ENCODE measurements around the gene RNF157. TPM values are rescaled to one million over a fixed set of nuclear protein-coding genes. Genes with fewer than 3 reads are reported as not detected.
A peak's percentile ranks its signal among the peaks of the same experiment; 100 is the strongest.

Gene RNF157
- total RNA-seq, 1 donor from 2014 or later, result 28.0 TPM

DNA sequence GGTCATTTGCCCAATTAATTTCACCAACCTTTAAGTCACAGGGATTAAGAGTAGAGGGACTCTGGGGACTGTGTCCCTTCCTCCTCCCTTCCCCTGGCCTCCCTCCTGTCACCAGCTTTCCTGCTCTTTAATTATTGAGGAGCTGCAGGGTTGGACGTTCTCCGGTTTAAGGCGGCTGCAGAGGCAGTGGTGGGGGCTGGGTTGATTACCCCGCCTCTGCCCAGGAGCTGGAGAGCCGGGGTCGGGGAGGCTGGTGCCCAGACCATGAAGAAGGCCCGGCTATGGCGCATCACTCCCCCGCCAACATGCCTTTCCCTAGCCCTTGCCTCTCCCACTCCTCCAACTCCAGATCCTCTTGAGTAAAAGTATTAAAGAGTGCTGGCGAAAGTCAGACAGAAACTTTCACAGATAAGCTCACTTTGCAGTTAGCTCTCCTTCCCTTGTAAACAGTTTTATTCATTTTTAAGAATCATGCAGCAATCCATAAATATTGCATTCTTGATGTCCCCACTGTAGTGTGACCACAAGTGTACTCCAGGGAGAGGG, 98.2 kb downstream of the RNF157 start:
- DNase-seq (ENCODE audit: low spot score), result no peak

DNA sequence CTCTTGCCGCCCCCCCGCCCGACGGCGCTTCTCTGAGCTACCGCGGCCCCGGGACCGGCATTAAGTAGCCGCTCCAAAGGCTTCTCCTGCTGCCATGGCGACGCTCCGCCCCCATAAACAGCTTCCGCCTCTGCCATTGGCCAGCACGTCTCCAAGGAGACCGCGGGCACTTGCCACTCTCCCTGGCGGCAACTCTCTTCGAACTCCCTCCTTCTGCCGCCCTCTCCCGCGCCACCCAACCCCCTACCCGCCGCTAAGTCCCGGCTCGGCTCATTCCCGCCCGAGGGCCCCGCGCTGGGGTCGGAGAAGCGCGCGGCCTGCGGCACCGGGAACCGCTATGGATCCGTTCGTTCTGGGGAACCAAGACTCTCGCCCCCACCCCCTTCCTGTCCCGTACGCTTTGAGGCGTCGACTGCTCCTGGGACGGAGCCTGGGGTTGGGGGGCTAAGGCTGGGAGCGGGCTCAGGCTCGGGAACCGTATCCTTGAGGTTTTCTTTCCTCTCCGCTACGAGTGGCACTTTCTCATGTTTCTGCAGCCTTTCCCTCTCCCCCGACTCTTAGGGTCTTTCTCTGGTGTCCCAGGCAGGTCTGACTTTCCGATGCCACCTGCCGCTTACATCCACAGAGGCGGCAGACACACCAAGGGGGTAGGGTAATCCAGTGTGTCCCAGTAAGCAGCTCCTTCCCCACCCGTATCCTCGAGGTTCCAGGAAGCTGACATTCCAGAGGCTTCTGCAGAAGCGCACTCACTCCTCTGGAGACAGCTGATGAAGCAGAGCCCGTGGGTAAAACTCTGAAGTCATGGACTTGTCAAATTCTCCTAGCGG, 98.9 kb downstream of the RNF157 start, which contains the start of gene FOXJ1:
FOXJ1 (minus strand) TSS at position 34 of the 827 bp plus-strand sequence. CDS start 850 bp downstream, outside the sequence.
- DNase-seq (ENCODE audit: low spot score), result peak; percentile 94

DNA sequence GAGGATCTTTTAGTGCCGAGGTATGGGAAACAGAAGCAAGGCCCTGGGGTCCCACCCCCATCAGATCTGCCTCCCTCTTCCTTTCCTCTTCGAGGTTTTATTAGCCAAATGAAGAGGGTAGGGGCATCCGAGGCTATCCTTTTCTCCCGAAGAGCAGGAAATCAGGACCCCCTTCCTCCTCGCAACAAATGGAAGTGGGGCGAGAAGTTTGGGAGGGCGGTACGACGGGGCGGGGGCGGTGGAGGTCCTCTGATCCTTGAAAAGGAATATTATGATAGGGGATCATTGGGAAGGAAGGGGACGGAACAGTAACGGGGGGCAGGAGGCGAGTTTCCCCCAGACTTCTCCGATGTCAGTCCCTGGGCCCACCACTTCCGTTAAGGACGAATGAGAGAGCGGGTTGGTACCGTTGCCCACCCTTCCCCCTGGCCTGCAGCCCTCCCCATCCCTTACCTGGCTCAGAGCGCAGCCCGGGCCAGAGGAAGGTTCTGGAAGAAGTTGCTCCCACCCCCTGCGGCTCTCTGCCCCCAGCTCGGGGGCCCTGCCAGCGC, 99.6 kb downstream of the RNF157 start:
- no peak for DNase-seq (ENCODE audit: low spot score)

DNA sequence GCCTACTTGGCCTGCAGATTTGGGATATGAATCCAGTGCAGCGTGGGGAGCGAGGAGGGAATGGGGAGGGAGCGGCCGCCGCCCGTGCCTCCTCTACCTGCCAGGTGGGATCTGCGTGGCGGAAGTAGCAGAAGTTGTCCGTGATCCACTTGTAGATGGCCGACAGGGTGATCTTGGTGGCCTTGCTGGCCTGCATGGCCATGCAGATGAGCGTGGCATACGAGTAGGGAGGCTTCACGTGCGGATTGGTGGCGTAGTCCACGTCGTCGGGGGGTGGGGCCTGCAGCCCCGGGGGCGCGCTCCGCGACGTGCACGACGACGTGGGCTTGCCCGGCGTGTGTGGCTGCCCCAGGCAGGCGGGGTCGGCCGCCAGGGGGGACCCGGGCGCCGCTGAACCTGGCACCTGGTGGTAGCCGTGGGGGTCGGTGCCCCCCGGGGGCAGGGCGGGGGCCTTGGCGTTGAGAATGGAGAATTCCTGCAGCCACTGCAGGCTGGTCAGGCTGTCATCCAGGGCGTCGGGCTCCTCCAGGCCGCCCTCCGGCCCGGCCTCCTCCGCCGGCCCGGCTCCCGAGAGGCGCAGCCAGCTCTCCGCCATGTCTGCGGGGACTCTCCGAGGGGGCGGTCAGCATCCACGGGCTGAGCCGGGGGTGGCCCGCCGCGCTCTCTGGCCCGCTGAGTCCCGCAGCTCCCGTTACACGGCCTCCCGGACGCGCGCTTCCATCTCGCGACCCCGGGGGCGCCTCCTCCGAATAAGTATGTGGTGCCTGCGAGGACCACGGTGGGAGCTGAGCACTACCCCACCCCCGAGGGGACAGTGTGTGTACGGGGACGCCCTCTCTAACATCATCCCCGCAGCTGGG, 100.3 kb downstream of the RNF157 start:
- DNase-seq (ENCODE audit: low spot score), result no peak

DNA sequence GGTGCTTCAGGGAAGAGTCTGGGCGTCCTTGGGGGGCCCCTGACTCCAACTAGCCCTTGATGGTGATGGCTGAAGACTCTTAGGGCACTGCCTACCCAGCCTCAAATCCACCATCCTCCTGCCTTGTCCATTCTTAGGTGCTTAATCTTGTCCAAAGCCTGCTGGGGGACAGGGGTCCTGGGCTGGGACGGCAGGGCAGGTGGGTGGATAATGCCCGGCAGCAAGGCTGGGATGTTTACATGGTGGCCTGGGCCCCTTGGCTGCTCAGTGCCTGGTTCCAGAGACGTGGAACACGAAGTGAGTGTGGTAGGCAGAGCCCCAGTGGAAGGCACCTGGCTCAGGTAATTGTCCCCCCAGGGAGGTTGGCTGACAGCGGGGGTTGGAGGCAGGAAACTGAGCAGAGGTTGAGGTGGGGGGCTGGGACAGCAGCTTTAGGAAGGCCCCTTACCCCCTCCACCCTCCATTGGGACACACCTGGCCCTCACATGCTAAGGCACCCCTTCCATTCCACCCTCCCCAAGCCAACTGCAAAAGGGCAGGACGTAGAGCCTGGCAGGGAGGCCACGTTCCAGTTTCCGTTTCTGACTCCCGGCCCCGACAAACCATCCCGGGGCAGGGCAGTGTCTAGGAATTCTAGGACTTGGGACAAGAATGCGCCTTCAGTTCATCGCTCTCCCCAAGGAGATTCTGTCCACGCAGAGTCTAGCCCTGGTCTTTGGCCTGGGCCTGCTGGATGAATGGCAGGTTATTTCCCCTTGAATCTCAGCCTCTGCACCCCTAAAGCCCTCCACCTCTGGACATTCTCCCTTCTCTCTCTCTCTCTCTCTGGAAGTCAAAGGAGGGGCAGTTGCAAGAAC, 101.2 kb downstream of the RNF157 start:
- DNase-seq (ENCODE audit: low spot score), result no peak

DNA sequence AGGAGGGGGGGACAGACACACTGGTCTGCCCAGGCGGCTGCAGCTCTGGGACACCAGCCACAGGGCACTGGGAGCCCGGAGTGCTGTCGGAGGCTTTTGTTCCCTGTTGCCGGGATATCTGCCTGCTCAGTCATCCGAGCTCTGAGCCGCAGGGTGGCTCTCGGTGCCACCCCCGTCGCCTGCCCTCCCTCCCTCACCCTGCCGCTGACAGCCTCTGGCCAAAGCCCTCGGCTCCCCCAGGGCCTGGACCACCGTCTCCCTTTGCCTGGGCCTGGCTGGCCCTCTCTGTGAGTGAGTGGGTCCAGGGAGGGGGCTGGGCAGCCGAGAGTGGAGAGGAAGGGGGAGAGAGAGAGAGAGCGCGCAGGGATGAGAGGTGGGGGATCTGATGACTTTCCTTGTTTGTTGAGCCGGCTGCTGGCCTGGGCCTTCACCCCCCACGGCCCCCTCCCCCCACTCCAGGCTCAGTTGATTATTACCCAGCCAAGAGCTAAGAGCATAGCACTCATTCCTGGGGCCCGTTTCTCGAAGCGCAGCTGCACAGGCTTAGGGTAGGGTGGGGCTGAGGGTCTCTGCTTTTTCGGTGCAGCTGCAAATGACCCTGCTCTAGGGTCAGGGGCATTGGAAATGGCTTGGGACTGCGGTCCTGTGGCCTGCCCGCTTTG, 101.9 kb downstream of the RNF157 start:
- no peak for DNase-seq (ENCODE audit: low spot score)

DNA sequence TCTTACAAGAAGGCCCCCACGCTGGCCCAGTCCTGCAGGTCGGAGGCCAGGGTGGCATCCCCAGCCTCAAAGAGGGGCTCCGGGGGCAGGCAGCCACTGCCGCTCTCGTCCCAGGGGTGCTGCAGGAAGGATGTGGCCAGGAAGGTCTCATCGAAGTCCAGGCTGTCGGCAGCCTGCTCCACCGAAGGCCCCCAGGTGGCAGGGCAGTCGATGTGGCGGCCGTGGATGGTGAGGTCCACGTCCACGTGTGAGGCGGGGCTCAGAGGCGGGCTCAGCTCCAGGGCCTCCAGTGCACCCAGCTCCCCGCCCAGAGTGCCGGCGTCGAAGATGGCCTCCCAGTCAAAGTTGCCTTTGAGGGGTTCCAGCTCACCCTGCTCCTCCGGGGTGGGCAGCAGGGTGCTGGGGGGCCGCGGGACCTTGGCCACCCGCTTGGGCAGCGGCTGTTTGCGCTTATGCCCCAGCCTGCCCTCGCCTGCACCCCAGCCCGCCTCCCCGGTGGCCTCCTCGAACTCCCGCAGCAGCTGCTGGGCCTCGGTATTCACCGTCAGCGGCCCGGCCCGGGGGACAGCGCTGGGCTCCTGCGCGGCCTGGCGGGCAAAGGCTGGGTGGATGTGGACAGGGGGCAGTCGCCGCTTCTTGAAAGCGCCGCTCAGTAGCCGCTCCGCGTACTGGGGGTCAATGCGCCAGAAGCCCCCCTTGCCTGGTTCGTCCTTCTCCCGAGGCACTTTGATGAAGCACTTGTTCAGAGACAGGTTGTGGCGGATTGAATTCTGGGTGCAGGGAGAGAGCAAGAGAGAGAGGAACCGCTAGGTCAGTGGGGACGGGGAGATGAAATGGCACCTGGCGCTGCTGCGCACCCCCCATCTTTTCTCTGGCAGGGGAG, 102.7 kb downstream of the RNF157 start:
- no peak for DNase-seq (ENCODE audit: low spot score)

DNA sequence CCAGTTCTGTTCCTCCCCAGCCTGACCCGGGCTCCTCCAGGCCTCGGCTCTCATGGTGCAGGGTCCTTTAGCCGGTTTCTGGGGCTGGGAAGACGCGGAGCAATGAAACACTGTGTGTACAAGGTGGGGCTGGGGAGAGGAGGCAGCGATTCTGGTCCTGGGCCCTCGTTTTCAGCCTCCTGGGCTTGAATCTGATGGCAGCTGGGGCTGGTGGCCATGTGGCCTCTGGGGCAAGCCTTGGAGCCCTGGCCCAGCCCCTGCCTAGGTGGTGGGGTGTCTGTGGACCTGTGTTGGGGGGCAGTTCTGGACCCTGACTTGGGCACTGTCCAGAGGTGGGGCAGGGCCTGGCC, 103.3 kb downstream of the RNF157 start:
- no peak for DNase-seq (ENCODE audit: low spot score)

DNA sequence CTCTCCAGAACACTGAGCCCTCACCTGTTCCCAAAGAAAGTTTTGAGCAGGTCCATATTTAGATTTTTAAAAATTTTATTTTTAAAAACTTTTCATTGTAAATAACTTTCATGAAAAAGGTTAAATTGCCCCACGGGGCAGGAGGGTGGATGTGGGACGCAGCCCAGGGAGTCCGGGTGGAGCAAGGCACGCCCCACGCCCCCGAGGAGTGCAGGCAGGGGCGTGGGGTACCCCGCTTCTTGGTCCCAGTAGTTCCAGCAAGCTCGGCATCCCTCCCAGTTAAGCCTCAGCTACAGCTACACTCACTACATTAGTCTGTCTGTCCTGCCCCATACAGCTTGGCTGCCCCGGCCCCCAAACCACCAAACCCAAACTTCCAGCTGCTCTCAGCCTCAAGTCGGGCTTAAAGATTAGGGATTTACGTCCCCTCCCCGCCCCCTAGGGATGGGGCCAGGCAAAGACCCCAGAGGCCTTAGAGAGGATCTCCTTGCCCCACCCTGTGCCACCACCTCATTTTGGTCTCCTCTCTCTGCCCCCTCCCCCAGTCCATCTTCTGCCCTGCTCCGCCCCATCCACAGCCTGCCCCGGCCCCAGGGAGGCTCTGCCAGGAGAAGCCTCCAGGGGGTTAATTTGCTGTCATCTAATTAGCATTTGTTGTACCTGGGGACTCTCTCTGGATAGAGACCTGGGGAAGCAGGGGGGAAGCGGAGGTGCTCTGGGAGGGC, 103.9 kb downstream of the RNF157 start:
- DNase-seq (ENCODE audit: low spot score), result no peak

DNA sequence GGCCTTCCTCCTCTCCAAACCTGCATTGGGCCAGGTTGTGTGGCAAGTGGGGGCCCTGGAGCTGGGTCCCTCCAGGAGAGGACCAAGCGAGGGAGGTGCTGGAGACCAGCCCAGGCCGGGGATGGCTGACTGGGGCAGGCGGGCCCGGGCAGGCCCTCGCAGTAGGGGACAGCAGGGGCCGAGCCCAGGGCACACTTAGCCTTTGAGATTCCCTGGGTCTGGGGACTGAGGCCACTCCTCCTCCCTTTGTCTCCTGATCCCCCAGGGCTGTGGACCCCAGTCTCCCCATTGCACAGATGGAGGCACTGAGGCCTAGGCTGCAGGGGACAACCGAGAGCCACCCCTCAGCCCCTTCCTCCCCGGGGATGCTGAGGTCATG, 104.5 kb downstream of the RNF157 start:
- no peak for DNase-seq (ENCODE audit: low spot score)

DNA sequence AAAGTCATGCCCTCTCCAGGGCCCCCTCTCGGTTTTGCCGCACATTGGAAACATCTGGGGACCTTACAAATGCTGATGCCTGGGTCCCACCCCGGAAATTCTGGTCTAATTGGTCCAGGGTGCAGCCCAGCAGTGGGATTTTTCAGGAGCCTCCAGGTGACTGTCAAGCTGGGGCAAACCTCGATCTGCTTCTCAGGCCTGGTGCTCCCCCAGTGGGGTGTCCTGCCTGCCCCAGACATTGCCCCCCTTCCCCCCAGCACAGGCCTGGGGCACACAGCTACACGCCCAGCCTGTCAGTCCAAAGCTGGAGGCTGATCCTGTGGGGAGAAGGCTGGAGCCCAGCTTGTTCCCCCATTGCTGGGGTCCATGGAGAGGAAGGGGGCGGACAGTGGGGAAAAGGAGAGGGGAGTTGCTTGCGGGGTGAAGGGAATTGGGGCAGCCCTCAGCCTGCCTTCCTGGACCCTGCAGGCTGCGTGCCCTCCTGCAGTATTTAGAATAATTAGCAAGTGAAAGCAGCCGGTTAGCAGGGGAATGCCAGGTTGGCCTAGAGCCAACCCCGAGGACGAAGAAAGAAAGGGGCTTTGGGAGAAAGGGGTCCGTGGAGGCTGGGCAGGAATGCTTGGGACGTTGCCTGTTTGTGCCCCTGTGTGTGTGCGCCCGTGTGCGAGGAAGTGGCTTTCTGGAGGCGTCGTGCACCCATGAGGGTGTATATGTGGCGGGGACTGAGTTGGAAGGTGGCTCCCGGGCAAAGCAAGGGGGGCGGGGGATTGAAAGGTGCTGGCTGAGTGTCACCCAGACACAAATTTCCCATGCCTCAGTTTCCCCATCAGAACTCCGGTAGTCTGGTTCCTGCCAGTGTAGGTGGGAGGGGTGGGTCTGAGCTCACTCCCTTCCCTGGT, 105.1 kb downstream of the RNF157 start:
- DNase-seq (ENCODE audit: low spot score), result no peak

DNA sequence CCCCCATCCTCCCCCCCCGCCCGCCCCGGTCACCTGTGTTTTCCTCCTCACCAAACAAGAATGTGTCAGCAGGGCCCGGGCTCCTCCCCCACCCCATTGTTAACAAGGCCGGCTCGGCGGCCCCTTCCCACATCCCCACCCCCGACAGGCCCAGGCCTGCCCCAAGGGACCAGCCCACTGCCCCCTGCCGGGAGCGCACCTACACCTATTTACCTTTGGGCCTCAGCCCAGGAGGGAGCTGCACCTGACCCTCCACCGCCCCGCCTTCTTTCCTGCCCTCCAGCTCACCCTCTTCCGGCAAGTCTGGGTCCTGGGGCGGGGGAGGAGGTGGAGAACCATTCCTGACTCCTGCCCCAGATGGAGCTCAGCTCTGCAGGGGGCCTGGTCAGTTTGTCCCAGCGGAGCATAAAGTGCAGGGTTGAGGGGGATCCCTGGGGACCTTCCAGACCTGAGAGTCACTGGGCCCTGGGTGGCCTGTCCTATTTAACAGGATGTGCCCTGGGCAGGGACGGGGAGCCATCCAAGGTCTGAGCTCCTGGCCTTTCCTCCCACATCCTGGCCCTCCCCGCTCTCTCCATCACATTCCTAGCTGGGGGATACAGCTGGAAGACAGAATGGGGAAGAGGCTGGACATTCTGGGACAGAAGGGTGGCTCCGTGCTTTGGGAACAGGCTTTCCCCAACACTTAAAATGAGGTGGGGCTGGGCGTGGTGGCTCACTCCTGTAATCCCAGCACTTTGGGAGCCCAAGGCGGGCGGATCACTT, 107.5 kb downstream of the RNF157 start:
- no peak for DNase-seq (ENCODE audit: low spot score)

DNA sequence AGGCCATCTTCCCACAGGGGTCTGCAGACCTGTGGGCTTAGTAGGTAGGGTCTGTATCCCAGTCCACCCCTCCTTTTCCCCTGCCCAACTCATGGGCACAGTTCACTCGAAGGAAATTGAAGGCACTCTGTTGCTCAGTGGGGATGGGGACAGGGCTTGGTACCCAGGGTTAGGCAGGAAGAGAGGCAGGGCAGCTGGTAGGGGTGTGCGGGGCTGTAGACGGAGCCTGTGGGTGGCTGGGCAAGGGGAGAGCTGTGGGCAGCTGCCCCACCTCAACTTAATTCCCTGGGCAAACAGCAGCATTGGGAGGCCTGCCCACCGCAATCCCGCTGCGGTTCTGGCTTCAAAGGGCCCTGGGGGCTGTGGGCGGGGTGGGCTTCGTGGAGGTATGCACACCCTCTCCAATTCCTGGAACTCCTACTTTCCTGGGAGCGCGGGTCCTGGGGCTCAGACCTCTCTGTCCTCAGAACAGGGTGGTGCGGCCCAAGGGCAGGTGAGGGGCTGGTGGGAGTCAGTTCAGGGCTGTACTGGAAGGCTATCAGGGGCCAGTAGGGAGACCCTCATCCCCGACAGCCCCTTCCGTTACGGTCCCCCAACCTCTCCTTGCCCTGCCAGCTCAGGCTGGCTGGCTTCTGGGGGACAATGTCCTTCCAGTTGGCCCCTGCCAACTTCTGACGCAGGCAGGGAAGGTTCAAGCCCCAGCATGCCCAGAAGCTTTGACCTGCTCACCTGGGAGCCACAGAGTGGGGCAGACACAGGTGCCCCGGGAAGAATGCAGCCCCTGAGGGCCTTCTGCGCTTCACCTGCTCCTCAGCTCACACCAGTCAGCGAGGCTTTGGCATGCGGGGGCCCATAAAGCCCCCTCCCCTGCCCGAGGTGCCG, 108.4 kb downstream of the RNF157 start:
- no peak for DNase-seq (ENCODE audit: low spot score)

DNA sequence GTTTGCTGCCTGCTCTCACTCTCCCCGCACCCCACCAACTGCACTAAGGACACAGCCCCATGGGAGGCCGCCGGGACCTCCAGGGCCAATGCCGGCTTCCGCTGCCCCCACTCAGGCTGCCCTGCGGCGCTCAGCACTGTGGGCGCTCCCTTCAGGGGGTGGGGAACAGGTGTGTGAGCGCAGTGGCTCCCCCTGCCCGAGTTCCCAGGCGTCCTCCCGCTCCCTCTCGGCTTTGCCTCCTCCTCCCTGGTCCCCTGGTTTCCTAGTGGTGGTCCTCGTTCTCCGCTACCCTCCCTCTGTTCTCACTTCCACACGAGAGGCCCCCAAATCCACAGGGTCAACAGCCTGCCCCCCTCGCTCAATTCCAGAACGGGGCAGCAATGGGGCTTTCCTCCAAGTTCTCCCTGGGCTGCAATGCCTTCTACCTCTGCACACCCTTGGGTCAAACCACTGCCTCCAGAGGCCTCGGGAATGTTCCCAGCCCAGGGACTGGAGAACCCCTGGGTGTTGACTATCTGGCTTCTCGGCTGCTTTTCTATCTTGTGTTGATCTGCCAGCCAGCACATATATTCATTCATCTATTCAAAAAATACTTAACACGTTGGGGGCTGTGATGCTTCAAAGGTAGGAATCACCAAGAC, 109.1 kb downstream of the RNF157 start:
- no peak for DNase-seq (ENCODE audit: low spot score)

DNA sequence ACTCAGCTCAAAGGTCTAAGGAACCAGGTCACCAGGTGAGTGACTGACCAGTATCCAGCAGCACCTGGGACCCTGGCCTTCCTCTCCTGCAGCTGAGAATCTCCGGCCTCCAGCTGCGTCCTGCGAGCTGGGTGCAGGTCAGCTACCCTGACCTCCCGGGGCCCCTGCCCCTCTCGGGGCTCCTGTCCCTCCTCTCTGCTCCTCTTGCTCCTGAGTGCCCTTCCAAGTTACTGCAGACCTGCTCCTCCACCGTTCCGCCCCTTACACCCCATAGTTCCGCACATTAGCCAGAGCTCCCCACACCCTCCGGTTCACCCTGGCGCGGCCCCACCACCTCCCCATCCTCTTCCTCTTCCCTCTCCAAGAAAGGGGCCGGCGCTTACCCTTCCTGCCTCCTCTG, 109.8 kb downstream of the RNF157 start:
- DNase-seq (ENCODE audit: low spot score), result no peak
